GM18505 (cell line): ENCODE measurements around the gene ACR.
"Not testable (repeated sequence)": the region's sequence is repeated elsewhere in the genome, so short reads cannot be mapped to it uniquely, and the experiment has no call there.

Experiments
- ATAC-seq: cut with Tn5 transposase; IDR thresholded peaks from one replicate; pipeline ENCODE4 v1.9.1; 2021; ENCODE audit not compliant: unreplicated experiment
- POLR2A ChIP-seq: IDR thresholded peaks from 4 replicates; pipeline ENCODE4 v1.6.1; 2011; ENCODE audit warnings: borderline replicate concordance; ENCODE audit not compliant: insufficient read depth, insufficient read length; ENCODE audit errors: extremely low read depth

Gene ACR

DNA sequence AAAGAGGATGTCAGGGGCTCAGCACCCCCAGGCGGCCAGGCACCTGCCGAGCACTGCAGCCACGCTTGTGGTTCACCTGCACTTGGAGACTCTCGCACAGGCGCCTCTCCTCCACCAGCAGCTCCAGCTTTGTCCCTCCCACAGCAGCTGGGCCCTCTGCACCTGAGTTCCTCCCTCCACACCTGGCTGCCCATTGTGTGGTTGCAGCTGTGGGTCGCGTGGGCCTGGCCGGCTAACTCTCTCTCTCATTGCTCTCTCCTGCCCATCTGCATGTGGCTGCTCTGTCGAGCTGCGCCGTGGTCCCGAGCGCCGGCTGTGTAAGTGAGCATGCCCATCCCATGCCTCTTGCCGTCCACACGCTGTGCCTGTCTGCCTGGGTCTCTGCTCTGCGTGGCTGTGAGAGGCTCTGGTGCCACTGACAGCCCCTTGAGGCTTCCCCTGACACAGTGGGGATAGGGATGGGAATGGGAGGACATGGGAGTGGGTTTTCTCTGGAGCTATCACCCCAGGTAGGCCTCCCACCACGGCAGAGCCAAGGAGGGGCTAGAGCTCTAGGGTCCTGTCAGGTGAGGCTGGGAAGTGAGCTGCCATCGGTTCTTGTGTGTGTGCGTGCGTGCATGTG, 8.5 kb upstream of the ACR start:
- TF ChIP-seq POLR2A = no peak
- ATAC-seq = no peak

DNA sequence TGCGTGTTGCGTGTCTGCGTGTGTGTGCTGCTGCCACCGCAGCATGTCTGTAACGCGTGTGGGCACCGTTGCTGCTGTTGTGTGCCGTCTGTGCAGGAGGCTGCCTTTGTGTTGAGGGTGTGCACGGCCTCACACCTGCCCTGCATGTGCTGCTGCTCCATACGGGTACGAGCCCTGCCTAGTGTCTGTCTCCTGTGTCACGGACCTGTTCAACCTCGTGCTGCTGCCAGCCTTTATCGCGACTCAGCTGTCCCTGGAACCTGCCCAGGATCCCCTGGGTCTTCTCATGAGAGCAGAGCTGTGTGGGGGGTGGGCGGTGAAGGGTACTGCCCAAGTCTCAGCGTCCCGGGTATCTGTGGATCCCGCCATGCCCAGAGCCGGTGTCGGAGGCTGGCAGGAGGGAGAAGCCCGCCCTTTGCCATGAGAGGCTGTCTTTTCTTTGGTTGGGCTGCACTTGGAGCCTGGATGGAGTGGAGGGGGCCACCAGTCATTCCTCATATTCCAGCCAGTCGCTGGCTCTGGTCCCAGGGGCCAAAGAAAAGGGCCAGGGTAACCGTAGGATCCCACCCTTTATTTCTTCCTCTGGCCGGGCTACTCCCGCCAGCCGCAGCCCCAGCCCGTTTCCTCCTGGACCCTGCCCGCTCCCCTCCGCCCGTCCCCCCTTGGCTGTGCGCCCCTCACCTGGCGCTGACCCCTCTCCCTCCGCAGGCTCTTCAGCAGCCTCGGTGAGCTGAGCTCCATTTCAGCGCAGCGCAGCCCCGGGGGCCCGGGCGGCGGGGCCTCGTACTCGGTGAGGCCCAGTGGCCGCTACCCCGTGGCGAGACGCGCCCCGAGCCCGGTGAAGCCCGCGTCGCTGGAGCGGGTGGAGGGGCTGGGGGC, 7.8 kb upstream of the ACR start:
- no peak for ATAC-seq
- TF ChIP-seq POLR2A = no peak

GRCh38 chr22:50730941-50731661, 6.9 kb upstream of the ACR start:
- no peak for TF ChIP-seq POLR2A
- ATAC-seq = no peak

DNA sequence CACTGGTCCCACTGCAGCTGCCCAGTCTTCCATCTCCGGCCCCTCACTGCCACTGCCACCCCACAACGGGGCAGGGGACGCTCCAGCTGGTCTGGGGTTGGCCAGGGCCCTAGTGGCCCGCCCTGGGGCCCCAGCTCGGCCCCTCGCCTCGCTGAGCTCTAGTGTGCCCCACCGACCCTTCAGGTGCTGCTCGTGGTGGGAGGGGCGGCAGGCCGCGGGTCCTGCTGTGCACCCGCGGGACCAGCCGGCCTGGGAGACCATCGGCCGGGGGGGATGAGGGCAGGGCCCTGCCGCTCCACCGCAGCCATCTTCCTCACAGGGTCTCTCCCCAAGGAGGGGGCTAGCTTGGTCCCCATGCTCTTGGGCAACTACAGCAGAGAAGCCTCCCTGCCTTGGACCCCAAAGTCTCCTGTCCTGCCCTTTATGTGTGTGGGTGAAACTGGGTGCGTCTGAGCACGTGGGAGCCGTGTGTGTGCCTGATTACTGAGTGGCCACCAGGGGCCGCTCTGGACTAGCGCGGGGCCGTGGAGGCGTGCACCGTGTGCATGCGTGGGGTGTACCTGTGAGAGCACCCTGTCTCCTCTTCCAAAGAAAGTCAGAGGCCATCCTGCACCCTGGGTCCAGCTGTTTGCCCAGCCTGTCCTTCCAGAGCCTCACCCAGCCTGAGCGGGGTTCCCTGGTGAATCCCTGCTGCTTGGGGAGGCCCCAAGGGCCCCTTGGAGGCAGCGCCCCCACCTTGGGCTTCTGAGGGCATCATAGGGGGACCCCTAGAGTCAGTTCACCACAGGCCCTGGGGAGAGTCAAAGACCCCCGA, 6.0 kb upstream of the ACR start:
- no peak for ATAC-seq
- no peak for TF ChIP-seq POLR2A

DNA sequence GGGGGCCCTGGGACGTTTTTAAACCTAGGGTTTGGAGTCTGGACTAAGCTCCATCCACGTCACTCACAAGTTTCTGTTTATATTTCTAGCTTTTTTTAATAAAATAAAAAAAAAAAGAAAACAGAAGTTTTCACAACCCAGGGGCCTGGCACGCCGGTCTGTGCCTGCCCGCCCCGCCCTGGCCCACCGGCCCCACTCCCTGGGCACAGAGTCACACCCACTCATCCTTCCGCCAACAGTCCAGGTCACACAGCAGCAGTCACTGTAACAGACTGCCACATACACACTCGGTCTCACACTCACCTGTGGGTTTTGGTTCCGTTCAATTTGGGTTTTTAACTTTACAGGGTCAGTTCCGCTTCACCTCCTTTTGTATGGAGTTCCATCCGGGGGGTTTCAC, 5.3 kb upstream of the ACR start:
- ATAC-seq = no peak
- TF ChIP-seq POLR2A = no peak

- no peak for ATAC-seq
- TF ChIP-seq POLR2A = no peak
Observed at GRCh38 chr22:50733521-50734342, 4.3 kb upstream of the ACR start.

GRCh38 chr22:50734343-50734771, 3.6 kb upstream of the ACR start:
- no peak for ATAC-seq
- TF ChIP-seq POLR2A = no peak

GRCh38 chr22:50734986-50735738, 2.8 kb upstream of the ACR start:
- TF ChIP-seq POLR2A = no peak
- no peak for ATAC-seq

- no peak for ATAC-seq
- TF ChIP-seq POLR2A = no peak
Observed at GRCh38 chr22:50735739-50736030, 2.3 kb upstream of the ACR start.

DNA sequence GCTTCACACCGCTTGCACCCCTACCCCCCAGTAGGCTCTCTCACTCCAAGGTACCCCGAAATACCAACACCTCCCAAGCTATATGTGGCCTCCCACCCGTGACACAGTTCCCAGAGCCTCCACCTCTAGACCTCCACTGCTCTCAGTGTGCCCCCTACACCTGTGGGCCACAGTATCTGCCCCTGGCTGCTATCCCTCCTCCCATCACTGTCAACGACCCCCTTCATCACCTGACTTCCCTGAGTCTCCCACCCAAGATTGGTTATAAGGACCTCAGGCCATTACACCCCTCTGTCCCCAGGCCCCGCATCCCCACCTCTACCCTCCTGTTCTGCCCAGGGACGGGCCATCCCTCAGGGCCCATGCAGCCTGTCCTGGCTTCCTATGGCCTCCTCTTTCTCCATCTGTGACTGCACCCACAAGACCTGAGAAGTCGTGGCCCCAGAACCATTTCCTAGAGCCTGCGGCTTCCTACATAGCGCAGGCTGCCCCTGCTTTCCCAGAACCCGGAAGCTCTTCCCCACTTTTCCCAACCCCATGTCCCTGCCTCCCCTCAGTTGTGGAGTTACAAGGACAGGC, 734 bp downstream of the ACR start:
- ATAC-seq = no peak
- TF ChIP-seq POLR2A = no peak

DNA sequence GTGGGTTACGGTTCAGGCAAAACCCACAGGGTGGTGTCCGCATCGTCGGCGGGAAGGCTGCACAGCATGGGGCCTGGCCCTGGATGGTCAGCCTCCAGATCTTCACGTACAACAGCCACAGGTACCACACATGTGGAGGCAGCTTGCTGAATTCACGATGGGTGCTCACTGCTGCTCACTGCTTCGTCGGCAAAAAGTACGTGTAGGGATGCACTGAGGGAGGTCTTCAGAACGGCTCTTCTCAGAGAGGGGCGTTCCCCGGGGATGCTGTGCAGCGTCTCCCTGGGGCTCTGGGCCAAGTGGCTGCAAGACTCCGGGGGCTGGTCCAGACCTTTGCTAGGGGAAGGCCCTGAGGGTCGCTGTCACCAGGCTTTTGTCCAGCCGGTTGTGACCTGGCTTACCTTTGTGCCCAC, 1.3 kb downstream of the ACR start:
- TF ChIP-seq POLR2A = no peak

GRCh38 chr22:50739894-50740293, 1.9 kb downstream of the ACR start:
- TF ChIP-seq POLR2A = no peak

More for the DNA sequence above, 1.3 kb downstream of the ACR start:
- no peak for ATAC-seq

GRCh38 chr22:50740714-50741113, 2.7 kb downstream of the ACR start:
- ATAC-seq = not testable (repeated sequence)

More at GRCh38 chr22:50739894-50740293, 1.9 kb downstream of the ACR start:
- no peak for ATAC-seq

DNA sequence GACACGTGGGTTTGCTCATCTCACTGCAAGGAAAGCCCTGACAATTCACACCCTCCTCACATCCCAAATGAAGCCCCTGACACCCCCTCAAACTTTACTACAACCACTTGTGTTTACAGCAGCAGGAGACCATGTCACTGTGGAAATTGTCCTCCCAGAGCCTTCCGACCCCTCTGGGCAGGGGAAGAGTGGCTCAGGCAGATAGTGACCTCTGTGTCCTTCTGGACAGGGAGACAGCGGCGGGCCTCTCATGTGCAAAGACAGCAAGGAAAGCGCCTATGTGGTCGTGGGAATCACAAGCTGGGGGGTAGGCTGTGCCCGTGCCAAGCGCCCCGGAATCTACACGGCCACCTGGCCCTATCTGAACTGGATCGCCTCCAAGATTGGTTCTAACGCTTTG, 6.4 kb downstream of the ACR start:
- not testable (repeated sequence) for ATAC-seq

GRCh38 chr22:50747521-50747920, 9.5 kb downstream of the ACR start:
- ATAC-seq = not testable (repeated sequence)

DNA sequence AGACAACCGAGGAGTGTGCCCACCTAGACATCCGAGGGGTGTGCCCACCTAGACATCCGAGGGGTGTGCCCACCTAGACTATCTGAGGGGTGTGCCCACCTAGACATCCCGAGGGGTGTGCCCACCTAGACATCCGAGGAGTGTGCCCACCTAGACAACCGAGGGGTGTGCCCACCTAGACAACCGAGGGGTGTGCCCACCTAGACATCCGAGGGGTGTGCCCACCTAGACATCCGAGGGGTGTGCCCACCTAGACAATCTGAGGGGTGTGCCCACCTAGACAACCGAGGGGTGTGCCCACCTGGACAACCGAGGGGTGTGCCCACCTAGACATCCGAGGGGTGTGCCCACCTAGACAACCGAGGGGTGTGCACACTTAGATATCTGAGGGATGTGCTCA, 10.6 kb downstream of the ACR start:
- ATAC-seq = not testable (repeated sequence)

GRCh38 chr22:50749302-50750074, 11.5 kb downstream of the ACR start:
- ATAC-seq = not testable (repeated sequence)

GRCh38 chr22:50755251-50755650, 17.2 kb downstream of the ACR start:
- ATAC-seq = not testable (repeated sequence)
